ENCODE results near the gene ENTPD8.

DNA sequence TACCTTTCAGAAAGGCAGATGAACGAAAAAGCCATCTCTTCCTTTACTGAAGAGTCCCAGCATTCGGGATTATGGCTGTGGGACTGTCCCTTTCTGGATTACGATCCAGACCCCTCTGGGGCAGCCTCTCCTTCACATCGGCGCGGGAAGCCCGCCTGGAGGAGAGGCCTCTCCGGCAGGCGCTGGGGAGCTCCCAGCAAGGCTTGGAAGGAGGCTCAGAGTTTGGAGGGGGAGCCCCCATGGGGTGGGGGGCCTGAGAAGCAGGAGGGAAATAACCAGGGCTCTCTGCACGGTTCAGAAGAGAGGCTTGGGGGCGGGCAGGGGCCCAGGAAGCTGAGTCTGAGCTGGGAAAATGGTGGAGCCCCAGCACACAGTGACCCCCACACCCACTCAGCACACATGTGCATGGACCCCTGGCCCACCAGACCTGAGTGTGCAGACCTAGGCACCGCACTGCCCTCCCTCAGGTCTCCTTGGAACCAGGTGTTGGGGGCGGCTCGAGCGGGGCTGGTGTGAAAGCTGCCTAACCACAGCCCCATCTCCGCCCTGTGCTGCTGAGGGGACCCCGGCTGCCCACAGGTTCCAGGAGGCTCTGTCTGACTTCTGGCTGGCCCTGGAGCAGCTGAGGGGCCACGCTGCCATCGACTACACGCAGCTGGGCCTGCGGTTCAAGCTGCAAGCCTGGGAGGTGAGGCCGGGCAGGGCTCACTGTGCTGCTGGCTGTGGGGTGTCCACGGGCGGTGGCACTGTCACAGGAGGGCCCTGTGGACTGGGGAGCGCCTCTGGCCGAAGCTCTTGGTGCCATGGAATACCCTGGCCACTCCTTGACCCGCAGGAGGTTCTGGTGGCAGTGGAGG lies 13.5 kb downstream of the ENTPD8 start:
- TF ChIP-seq, protein P1, sequence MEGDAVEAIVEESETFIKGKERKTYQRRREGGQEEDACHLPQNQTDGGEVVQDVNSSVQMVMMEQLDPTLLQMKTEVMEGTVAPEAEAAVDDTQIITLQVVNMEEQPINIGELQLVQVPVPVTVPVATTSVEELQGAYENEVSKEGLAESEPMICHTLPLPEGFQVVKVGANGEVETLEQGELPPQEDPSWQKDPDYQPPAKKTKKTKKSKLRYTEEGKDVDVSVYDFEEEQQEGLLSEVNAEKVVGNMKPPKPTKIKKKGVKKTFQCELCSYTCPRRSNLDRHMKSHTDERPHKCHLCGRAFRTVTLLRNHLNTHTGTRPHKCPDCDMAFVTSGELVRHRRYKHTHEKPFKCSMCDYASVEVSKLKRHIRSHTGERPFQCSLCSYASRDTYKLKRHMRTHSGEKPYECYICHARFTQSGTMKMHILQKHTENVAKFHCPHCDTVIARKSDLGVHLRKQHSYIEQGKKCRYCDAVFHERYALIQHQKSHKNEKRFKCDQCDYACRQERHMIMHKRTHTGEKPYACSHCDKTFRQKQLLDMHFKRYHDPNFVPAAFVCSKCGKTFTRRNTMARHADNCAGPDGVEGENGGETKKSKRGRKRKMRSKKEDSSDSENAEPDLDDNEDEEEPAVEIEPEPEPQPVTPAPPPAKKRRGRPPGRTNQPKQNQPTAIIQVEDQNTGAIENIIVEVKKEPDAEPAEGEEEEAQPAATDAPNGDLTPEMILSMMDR (IDR thresholded peaks at IDR 0.05) = no peak
- TF ChIP-seq POLR2A (IDR thresholded peaks at IDR 0.05) = no peak

All from uterus (tissue), 2 donors.